ENCODE measurements around the gene ZFP92. TPM values are rescaled to one million over a fixed set of nuclear protein-coding genes. Genes with fewer than 3 reads are reported as not detected.

ZFP92 gene
- total and polyA plus RNA-seq, 2 of the 8 experiments (the other 6 are each of a cell fraction or from before 2014, with no cell fraction given), result 0.14 to 0.41 TPM

- TF ChIP-seq CHD7 (IDR thresholded peaks at IDR 0.05; ENCODE audit: insufficient replicate concordance, low read length), result no peak
- no peak for TF ChIP-seq KDM1A (IDR thresholded peaks at IDR 0.05; ENCODE audit: borderline replicate concordance, low read length)
- no peak for TF ChIP-seq ATF2 (IDR thresholded peaks at IDR 0.05; ENCODE audit: low read length)
- no peak for TF ChIP-seq TCF12 (IDR thresholded peaks at IDR 0.05; ENCODE audit: low read depth, low read length)
Measured at GRCh38 chrX:153447581-153447960, 36.3 kb downstream of the ZFP92 start (continued).

Data from H1 (cell line).